HG02571 (cell line): ENCODE measurements around the gene HOXC13.

ENCODE experiments used
- ATAC-seq: cut with Tn5 transposase; IDR thresholded peaks from one replicate; pipeline ENCODE4 v1.9.1; 2021; ENCODE audit warnings: mild to moderate bottlenecking, moderate library complexity; ENCODE audit not compliant: unreplicated experiment

Gene HOXC13

DNA sequence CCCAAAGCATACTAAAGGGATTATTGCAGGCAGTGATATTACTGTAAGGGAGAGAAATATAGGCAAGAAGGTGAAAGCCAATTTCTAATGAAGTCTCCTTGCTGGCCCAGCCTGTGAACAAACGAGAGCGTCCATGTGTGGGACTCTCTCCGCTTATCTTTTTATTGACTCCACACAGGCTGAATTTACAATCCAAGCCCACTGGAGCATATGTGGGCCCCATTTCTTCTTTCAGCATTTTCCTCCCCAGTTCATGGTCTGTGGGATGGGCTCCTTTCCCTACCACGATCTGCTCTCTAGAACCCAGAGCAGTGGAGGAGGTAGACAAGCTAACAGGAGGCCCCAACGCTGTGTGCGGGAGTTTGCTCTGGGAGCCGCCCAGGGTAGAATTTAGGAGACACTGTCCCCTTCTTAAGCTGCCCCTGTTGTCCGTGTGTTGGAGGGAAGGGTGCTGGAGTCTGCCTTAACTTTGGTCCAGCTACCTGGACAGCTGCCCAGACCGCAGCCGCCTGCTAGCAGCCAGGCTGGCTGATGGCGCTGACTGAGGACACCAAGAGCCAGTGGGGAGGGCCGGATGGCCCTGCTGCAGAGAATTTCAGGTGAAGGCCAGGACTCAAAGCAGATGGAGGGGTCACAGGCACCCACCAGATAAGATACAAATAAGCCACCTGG is 31.1 kb downstream of the HOXC13 start:
- no peak for ATAC-seq

- no peak for ATAC-seq
Measured at GRCh38 chr12:53970451-53970850, 31.8 kb downstream of the HOXC13 start.

- ATAC-seq: no peak
Measured at GRCh38 chr12:53971129-53971528, 32.5 kb downstream of the HOXC13 start.

DNA sequence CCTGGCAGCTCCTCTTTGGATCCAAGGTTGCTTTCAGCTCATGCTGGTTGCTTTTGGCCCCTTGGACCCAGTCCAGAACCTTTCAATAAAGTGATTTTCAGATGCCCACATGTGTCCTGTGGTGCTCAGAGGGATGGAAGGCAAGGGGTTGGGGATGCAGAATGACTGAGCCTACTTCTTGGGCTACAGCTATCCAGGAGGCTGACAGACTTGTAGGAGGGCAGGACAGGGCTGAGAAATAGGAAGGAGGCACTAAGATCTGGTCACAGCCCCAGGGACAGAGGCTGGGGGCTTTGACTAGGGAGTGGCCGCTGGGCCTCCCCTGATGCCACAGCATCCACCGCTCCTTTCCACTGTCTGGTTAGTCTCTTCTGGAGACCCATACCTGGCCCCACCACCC is 33.1 kb downstream of the HOXC13 start:
- ATAC-seq: no peak

GRCh38 chr12:53972152-53972702 is 33.6 kb downstream of the HOXC13 start:
- ATAC-seq: no peak

- no peak for ATAC-seq
Measured at GRCh38 chr12:53972722-53973235, 34.1 kb downstream of the HOXC13 start, which contains the start of gene HOXC11. TSS of gene HOXC11 (plus strand) at chr12:53973126. CDS start at chr12:53973242, 116 bp downstream.

GRCh38 chr12:53973236-53974042 is 34.8 kb downstream of the HOXC13 start:
- no peak for ATAC-seq

GRCh38 chr12:53974084-53975063 is 35.7 kb downstream of the HOXC13 start, which contains the start of gene HOTAIR:
TSS of gene HOTAIR (minus strand) at chr12:53974954.
- ATAC-seq: no peak

DNA sequence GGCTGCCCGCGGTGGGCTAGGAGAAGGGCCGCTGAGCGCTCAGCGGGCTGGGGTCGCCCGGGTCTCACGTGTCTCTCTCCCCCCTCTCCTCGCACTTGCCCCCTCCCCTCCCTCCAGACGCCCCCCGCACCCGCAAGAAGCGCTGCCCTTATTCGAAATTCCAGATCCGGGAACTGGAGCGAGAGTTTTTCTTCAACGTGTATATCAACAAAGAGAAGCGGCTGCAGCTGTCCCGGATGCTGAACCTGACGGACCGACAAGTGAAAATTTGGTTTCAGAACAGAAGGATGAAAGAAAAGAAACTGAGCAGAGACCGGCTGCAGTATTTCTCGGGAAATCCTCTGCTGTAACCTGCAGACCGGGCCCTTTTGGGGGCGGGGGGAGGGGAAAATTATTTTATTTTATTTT is 36.4 kb downstream of the HOXC13 start:
- no peak for ATAC-seq

GRCh38 chr12:53975479-53976152 is 37.0 kb downstream of the HOXC13 start:
- no peak for ATAC-seq

- no peak for ATAC-seq
Measured at GRCh38 chr12:53976172-53976822, 37.7 kb downstream of the HOXC13 start.

DNA sequence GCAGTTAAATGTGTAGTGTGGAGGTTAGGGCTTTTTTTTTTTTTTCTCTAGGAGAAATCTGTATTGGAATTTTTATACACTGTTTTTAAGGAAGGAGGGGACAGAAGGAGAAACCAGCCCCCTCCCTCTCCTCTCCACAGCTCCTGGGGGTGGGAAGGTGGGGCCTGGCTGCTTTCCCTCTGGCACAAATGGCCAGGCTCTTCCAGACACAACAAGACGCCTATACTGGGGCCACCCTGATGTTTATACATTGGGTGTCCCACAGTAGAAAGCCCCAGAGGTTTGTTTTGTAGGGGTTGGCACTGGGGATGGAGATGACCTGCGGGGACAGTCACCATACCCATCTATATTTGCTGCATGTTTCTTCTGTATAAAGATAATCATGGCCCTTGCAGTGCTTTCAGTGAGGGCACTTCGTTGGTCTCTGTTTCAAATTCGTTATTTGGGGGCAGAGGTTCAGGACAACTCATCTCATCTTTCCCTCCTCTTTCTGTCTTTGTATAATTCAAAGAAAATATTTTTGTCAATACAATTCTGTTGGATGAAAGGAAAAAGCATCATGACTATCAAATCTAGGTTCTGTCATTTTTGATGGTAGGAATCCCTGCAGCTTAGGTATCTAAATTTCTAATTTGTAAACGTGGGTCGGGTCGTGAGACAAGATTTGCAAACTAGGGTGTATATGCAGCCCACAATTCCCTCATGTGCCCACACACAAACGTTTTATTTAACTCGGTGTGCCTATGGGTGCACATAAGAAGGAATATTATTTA is 38.4 kb downstream of the HOXC13 start:
- no peak for ATAC-seq

GRCh38 chr12:53977596-53978445 is 39.2 kb downstream of the HOXC13 start:
- ATAC-seq: no peak

DNA sequence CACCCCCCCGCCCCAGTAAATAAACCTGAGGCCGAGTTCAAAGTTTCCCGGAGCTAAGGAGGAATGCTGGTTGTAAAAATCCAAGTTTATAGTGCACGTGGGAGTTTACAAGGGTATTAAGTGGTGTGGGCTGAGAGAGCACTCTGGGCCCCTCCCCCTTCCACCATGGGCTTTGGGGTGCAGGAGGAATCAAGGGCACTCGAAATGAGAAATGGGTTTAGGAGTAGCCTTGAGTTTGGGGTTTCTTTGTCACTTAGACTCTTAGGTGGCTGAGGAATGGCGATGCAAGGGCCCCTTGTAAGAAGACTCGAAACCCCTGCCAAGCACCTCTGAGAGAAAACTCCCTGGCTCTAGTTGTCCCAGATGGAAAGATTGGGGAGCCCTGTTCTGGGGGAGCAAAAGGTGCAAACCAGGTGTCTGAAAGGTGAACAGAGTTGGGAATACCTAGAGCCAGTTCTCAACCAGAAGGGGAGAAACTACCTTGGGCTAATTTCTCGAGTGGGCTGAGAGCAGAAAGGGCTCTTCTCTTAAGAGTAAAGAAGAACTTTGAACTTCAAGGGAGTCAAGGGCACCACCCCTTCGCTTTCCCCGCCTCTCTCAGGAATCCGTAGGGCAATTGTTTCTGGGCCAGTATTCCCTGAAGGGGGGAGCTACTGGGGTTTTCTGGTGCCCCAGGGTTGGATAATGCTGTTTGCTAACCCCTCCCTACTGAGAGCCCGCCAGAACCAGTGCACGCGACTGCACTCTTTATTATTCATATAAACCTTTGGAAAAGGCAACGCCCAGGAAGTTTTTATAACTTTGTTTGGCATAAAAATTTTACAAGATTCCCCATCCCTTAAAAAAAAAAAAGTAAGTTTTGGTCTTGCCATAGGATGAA is 40.1 kb downstream of the HOXC13 start:
- ATAC-seq: no peak

GRCh38 chr12:53980104-53980801 is 41.6 kb downstream of the HOXC13 start:
- no peak for ATAC-seq

DNA sequence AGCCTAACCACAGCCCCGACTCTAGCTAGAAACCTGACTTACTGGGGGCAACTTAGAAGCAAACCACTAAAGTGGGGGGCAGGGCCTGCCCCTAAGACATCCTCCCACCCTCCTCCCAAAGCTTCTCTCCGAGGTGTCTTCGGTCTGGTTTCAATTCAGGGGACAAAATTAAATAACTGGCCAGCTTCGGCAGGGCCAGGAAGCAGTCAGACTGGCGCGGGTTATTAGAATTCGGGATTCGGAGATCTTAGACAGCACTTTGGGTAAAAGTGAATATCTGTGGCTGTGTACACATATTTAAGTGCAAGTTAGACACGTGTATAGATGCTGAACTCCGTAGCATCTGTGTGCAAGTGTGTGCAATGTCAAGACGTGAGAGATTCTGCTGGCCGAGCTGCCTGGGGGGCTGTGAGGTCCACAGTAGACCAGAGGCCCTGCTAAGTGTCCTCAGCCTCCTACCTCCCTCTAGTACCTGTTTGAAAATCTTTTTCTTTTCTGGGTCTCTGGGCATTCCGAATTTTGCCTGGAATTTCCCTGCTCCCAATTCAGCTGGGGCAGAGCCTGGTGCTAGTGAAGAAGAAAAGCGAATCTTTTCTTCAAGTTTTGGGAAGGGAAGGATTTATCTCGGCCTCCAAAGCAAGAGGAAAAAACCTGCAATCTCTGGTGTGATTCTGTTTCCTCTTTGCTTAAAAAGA is 42.3 kb downstream of the HOXC13 start:
- ATAC-seq: no peak
